ENCODE results near the gene GNL2. TPM values are rescaled to one million over a fixed set of nuclear protein-coding genes. Genes with fewer than 3 reads are reported as not detected.

The GNL2 gene
- total RNA-seq = 10 to 100 TPM; 25.1 to 58.2 (median 34.2) TPM

GRCh38 chr1:37595440-37596181, at the start of gene GNL2:
Gene GNL2, minus strand, starts transcription at chr1:37595937. Its CDS starts 115 bp downstream, at chr1:37595822.
- H3K4me3 ChIP-seq (ENCODE audit: low read depth, poor library complexity, severe bottlenecking) = peak within 1 kb of the TSS; percentile 67
- no peak for TF ChIP-seq POLR2A (IDR thresholded peaks at IDR 0.05)
- TF ChIP-seq CTCF (IDR thresholded peaks at IDR 0.05) = no peak
- peak; percentile 95 to 99 for DNase-seq (ENCODE audit: low spot score in 2 of 2)
- 0 to 1% methylated on average over 44 to 50 of the region's 51 CpGs for WGBS, 2 donors
- intact Hi-C loops (cut with DNase I; ENCODE audit: low total_unique reads) = no loop called here

DNA sequence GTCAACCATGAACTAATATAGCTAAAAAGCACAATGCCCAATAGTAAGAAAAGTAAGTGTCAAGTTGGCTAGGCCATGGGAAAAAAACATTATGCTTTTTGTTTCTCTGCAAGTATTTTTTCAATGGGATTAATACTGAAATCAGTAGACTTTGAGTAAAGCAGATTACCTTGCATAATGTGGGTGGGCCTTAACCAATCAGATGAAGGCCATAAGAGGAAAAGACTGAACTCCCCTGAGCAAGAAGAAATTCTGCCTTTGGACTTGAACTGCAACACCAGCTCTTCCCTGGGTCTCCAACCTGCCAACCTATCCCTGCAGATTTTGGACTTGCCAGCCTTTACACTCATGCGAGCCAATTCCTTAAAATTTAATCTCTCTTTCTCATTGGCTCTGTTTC, 45.3 kb upstream of the GNL2 start:
- TF ChIP-seq CTCF (IDR thresholded peaks at IDR 0.05) = no peak
- TF ChIP-seq POLR2A (IDR thresholded peaks at IDR 0.05) = no peak
- intact Hi-C loops (cut with DNase I; ENCODE audit: low total_unique reads) = no loop called here
- no peak overlapping the region for H3K4me3 ChIP-seq (ENCODE audit: low read depth, poor library complexity, severe bottlenecking)
- WGBS, 2 donors = 90 to 94% methylated on average over 1 of the region's 1 CpG
- no peak for DNase-seq (ENCODE audit: low spot score in 2 of 2)

DNA sequence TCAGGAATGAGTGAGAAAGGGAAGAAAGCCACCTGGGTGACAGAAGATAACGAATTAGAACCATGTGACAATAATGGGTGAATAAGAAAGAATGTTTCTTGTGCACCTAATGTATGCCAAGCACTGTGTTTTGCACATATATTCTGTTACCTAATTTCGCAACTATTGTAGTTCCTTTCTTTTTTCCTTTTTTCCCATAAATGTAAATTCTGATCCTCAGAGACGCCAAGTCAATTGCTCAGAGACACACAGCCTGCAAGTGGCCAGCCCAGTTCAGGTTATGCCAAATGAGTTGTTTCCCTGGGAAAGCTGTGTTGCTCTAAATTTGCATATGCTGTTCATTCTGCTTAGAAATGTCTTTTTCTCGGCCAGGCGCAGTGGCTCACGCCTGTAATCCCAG, 40.7 kb upstream of the GNL2 start:
- no peak overlapping the region for H3K4me3 ChIP-seq (ENCODE audit: low read depth, poor library complexity, severe bottlenecking)
- WGBS, 2 donors = 72% methylated on average over 6 of the region's 6 CpGs
- TF ChIP-seq POLR2A (IDR thresholded peaks at IDR 0.05) (no peak), CTCF (IDR thresholded peaks at IDR 0.05) (no peak)
- intact Hi-C loops (cut with DNase I; ENCODE audit: low total_unique reads) = no loop called here
- no peak for DNase-seq (ENCODE audit: low spot score in 2 of 2)

GRCh38 chr1:37634992-37635902, 39.5 kb upstream of the GNL2 start:
- intact Hi-C loops (cut with DNase I; ENCODE audit: low total_unique reads) = loop anchor here (5.0 kb wide), 1 partner anchor 967 kb away; no protein-coding TSS in a partner anchor
- DNase-seq (ENCODE audit: low spot score in 2 of 2) = no peak
- TF ChIP-seq POLR2A (IDR thresholded peaks at IDR 0.05) (no peak), CTCF (IDR thresholded peaks at IDR 0.05) (no peak)
- WGBS, 2 donors = 8 to 14% methylated on average over 20 to 22 of the region's 26 CpGs
- H3K4me3 ChIP-seq (ENCODE audit: low read depth, poor library complexity, severe bottlenecking) = no peak overlapping the region

DNA sequence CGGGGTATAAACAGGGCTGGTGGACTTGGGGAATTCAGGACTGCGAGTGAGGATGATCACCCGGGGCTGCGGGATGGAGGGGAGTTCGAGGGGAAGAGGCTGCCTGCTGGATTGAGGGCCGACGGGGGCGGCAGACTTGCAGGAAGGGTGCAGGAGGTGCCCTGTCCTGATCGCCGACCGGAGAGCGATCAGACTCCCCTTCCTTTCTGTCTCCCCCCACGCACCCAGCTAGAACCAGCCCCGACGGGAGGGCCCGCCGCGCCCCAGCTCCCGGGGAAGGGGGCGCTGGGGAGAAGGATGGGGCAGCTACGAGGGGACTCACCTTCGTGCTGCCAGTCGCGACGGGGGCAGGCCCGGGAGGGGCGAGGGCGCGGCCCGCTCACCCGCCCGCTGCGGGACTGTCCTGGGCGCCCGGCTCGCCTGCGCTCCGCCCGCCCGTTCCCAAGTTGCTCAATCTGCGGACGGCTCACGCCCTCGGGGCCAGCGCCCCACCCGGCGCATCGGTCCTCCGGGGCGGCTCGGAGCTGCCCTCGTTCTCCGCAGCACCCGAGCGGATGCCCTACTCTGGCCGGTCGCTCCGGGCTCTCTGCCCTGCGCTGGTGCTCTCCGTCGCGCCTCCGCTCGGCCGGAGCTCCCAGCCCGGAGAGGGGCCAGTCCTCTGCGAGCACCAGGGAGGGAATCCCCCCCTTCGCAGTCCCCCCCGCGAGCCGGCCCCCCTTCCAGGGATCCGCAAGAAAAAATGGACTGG, 38.7 kb upstream of the GNL2 start, which contains the start of gene RSPO1:
Gene RSPO1 (minus strand): TSS at position 649 of the 748 bp plus-strand sequence. CDS start 5,231 bp downstream, outside the sequence.
- 1 to 2% methylated on average over 10 to 49 of the region's 72 CpGs for WGBS, 2 donors
- H3K4me3 ChIP-seq (ENCODE audit: low read depth, poor library complexity, severe bottlenecking) = no peak within 1 kb of the TSS
- DNase-seq (ENCODE audit: low spot score in 2 of 2) = no peak
- TF ChIP-seq POLR2A (IDR thresholded peaks at IDR 0.05) (no peak), CTCF (IDR thresholded peaks at IDR 0.05) (no peak)
- intact Hi-C loops (cut with DNase I; ENCODE audit: low total_unique reads) = loop anchor here (5.0 kb wide), 1 partner anchor 968 kb away; no protein-coding TSS in a partner anchor
